GM12878 (cell line): ENCODE results near the gene ZNF792. TPM values are rescaled to one million over a fixed set of nuclear protein-coding genes. Genes with fewer than 3 reads are reported as not detected.

ENCODE experiments used
- ATAC-seq: fragments of 200-7000 bp; cut with Tn5 transposase; 3 replicates; pipeline ENCODE4 v1.9.1; 2020; ENCODE audit warnings: mild to moderate bottlenecking, moderate library complexity
- BruUV-seq: library from RNA; stranded (reverse); fragments of 400-500 nt; replicated peaks from 2 replicates; lab custom pipeline; 2021; lab: Mats Ljungman, UMichigan
- CTCF ChIA-PET: fragments of 300-600 bp; sonication (Branson Sonifier 250); formaldehyde crosslinking; extraction: SDS; loops from one replicate; lab custom pipeline; 2021; ENCODE audit warnings: inconsistent platforms; lab: Yijun Ruan, JAX
- POLR2A ChIA-PET: fragments of 350-600 bp; formaldehyde crosslinking; extraction: SDS; loops from one replicate; lab custom pipeline; 2021; ENCODE audit warnings: inconsistent platforms; lab: Charles Lee
- RAD21 ChIA-PET: fragments of 300-600 bp; sonication (Branson Sonifier 250); formaldehyde crosslinking; loops from one replicate; lab custom pipeline; 2023; ENCODE audit warnings: antibody characterized with exemption; ENCODE audit not compliant: unreplicated experiment; lab: Charles Lee
- SMC1A ChIA-PET: fragments of 300-600 bp; sonication (Branson Sonifier 250); formaldehyde crosslinking; loops from one replicate; lab custom pipeline; 2023; ENCODE audit not compliant: unreplicated experiment, uncharacterized antibody; lab: Charles Lee
- DNase-seq: peaks from one replicate; pipeline ENCODE4 v3.0.0-alpha.2; 2011; ENCODE audit warnings: low read depth, low spot score
- FAIRE-seq: peaks from 3 replicates; lab custom pipeline; 2011; peaks lifted over from hg19 to GRCh38; lab: Jason Lieb, UNC
- H2AFZ ChIP-seq: 2 replicates; pipeline ENCODE4 v1.6.0; 2011; ENCODE audit warnings: low read depth, low read length, control low read depth; ENCODE audit not compliant: control insufficient read depth
- H3K27ac ChIP-seq: 2 replicates; pipeline ENCODE4 v1.5.1; 2011; ENCODE audit warnings: control low read depth; ENCODE audit not compliant: control insufficient read depth, insufficient read depth
- H3K27me3 ChIP-seq, 2 experiments: replicated peaks in 1 of 2; 2 replicates each; pipeline versions ENCODE4 v1.6.0 to v1.6.1; 2011; ENCODE audit warnings: low read length in 1 of 2; ENCODE audit not compliant: control insufficient read depth in 2 of 2, insufficient read depth in 2 of 2
- H3K36me3 ChIP-seq, 2 experiments: 2 replicates each; pipeline ENCODE4 v1.5.1; 2011; ENCODE audit warnings: low read length in 1 of 2; ENCODE audit not compliant: control insufficient read depth in 2 of 2, insufficient read depth in 2 of 2
- H3K4me1 ChIP-seq: 2 replicates; pipeline ENCODE4 v1.6.1; 2011; ENCODE audit warnings: mild to moderate bottlenecking, low read length, moderate library complexity, mixed read lengths; ENCODE audit not compliant: control insufficient read depth, insufficient read depth
- H3K4me2 ChIP-seq: 2 replicates; pipeline ENCODE4 v1.6.0; 2011; ENCODE audit warnings: control low read depth; ENCODE audit not compliant: control insufficient read depth, insufficient read depth
- H3K4me3 ChIP-seq: fragments of 200-600 bp; sonication (generic); 2 replicates; pipeline ENCODE4 v1.5.1; 2016
- H3K79me2 ChIP-seq: 2 replicates; pipeline ENCODE4 v1.6.0; 2011; ENCODE audit warnings: low read length; ENCODE audit not compliant: control insufficient read depth, insufficient read depth
- H3K9ac ChIP-seq: 2 replicates; pipeline ENCODE4 v1.8.0; 2011; ENCODE audit warnings: low read length, control low read depth, mixed read lengths; ENCODE audit not compliant: control insufficient read depth, insufficient read depth
- H3K9me3 ChIP-seq: replicated peaks from 3 replicates; pipeline ENCODE4 v1.5.1; 2011; ENCODE audit warnings: mild to moderate bottlenecking, low read length; ENCODE audit not compliant: control insufficient read depth, insufficient read depth
- H4K20me1 ChIP-seq: 2 replicates; pipeline ENCODE4 v1.6.0; 2011; ENCODE audit not compliant: control insufficient read depth, insufficient read depth
- NR2C1 ChIP-seq: fragments of 450-650 bp; IDR thresholded peaks from 2 replicates; pipeline ENCODE4 v1.6.1; 2017; ENCODE audit warnings: antibody characterized with exemption, mild to moderate bottlenecking, moderate library complexity
- NR2F1 ChIP-seq: fragments of 450-650 bp; conservative IDR thresholded peaks from 2 replicates; pipeline ENCODE4 v1.6.1; 2017; ENCODE audit warnings: mild to moderate bottlenecking
- REST ChIP-seq: IDR thresholded peaks from 2 replicates; pipeline ENCODE4 v1.6.1; 2012; ENCODE audit warnings: mild to moderate bottlenecking, low read depth, low read length
- WGBS: methylation state at CpG from one replicate; pipeline ENCODE4 v1.1.6; 2016; ENCODE audit warnings: low lambda C conversion rate; ENCODE audit not compliant: insufficient replicate concordance, insufficient coverage; ENCODE audit errors: missing lambda C conversion rate; 5-methylcytosine and 5-hydroxymethylcytosine counted together
- in situ Hi-C: fragments of 300-500 bp; cut with MboI; formaldehyde crosslinking; loops from 9 replicates; pipeline ENCODE4 v1.14.3; 2018; ENCODE audit warnings: mixed read lengths
- intact Hi-C: fragments of 100-400 bp; cut with micrococcal nuclease; formaldehyde crosslinking; loops from one replicate; pipeline ENCODE4 v1.14.2; 2022; ENCODE audit not compliant: unreplicated experiment
- polyA plus RNA-seq, 11 experiments: library from polyadenylated mRNA; depleted of rRNA in 4 of 11; unstranded in 6 of 11; stranded (reverse) in 5 of 11; fragments of >200 nt; fragmentation: Nextera tagmentation in 4 of 11; fragmentation: Illumina TruSeq in 1 of 11; extraction: Ambion mirVana in 4 of 11; extraction: Trizol in 1 of 11; gene quantifications; 1 replicate in 1 of 11; 2 replicates in 10 of 11; pipeline versions ENCODE4 v1.2.1 to v1.2.3, GENCODE V29; 2011 to 2016; ENCODE audit warnings: inconsistent platforms in 2 of 11, missing spikeins in 2 of 11, low read depth in 1 of 11
- total RNA-seq, 4 experiments: library from RNA; depleted of rRNA in 3 of 4; stranded (reverse); fragments of >200 nt in 3 of 4; fragmentation: Illumina TruSeq in 1 of 4; extraction: Trizol in 1 of 4; gene quantifications; 2 replicates each; pipeline versions ENCODE4 v1.2.1 to v1.2.3, GENCODE V29; 2013 to 2021

ZNF792 gene
- total and polyA plus RNA-seq, 10 of the 15 experiments (the other 5 are each of a cell fraction or from before 2014, with no cell fraction given), result 0.53 to 4.8 (median 1.3) TPM

GRCh38 chr19:35011091-35011689 lies 47.2 kb upstream of the ZNF792 start:
- intact Hi-C loops, result no loop called here

More at GRCh38 chr19:35011091-35011689, 47.2 kb upstream of the ZNF792 start:
- ChIA-PET SMC1A (interaction anchor here (1.2 to 2.6 kb wide), 2 partner anchors 22 to 37 kb away, joined by 3 to 17 read pairs; no protein-coding TSS in a partner anchor), POLR2A (interaction anchor here (1.4 kb wide), 1 partner anchor 20 kb away, joined by 3 read pairs; no protein-coding TSS in a partner anchor), CTCF (interaction anchor here (1.5 to 4.9 kb wide), 2 partner anchors 22 to 37 kb away, joined by 3 to 62 read pairs; no protein-coding TSS in a partner anchor), RAD21 (no interaction called here)
- BruUV-seq, result no TSS peak
- no peaks in the 10 kb centered on the region; the same call in 1 of the 2 replicates for H3K79me2 ChIP-seq
- no peak overlapping the region for H3K4me2 ChIP-seq
- no peak overlapping the region for H2AFZ ChIP-seq
- no peak for DNase-seq
- no peak overlapping the region for H3K4me3 ChIP-seq
- in situ Hi-C loops, result loop anchor here (5.0 kb wide), 1 partner anchor 34 kb away; no protein-coding TSS in a partner anchor
- no peak for FAIRE-seq
- no peak overlapping the region for H3K27ac ChIP-seq
- TF ChIP-seq NR2F1 (no peak), NR2C1 (no peak), REST (no peak)
- no peaks in the 10 kb centered on the region for H3K9me3 ChIP-seq
- no peaks in the 10 kb centered on the region for H4K20me1 ChIP-seq
- no peak overlapping the region for H3K9ac ChIP-seq
- no peak for ATAC-seq
- 68% methylated on average over 13 of the region's 13 CpGs for WGBS
- no peaks in the 10 kb centered on the region for H3K27me3 ChIP-seq
- peaks cover 10 to 32% of the 10 kb centered on the region in 2 experiments for H3K36me3 ChIP-seq
- H3K4me1 ChIP-seq, result peaks cover 11% of the 10 kb centered on the region
